Non-pigmented ciliary epithelial cell (primary cell): ENCODE results near the gene SHBG.

ENCODE experiments used
- DNase-seq: peaks from one replicate; pipeline ENCODE4 v3.0.0-alpha.2; 2010; ENCODE audit warnings: low read depth

The SHBG gene

GRCh38 chr17:7647018-7647417, 17.1 kb downstream of the SHBG start:
- DNase-seq = no peak

GRCh38 chr17:7650509-7651096, 20.7 kb downstream of the SHBG start, which contains the start of gene ATP1B2:
Gene ATP1B2 (plus strand): TSS chr17:7650926. CDS start chr17:7651519, 593 bp downstream.
- DNase-seq = no peak

- no peak for DNase-seq
Observed at GRCh38 chr17:7651097-7651664, 21.2 kb downstream of the SHBG start.

GRCh38 chr17:7651665-7652387, 21.9 kb downstream of the SHBG start:
- DNase-seq = no peak

GRCh38 chr17:7652388-7653356, 22.7 kb downstream of the SHBG start:
- no peak for DNase-seq

- DNase-seq = no peak
Observed at GRCh38 chr17:7654832-7655540, 25.1 kb downstream of the SHBG start.

GRCh38 chr17:7655541-7655840, 25.6 kb downstream of the SHBG start:
- no peak for DNase-seq

- no peak for DNase-seq
Observed at GRCh38 chr17:7656958-7657609, 27.1 kb downstream of the SHBG start.

- DNase-seq = no peak
Observed at GRCh38 chr17:7667656-7668406, 37.9 kb downstream of the SHBG start.

- DNase-seq = no peak
Observed at GRCh38 chr17:7668482-7668881, 38.5 kb downstream of the SHBG start.

GRCh38 chr17:7673239-7673638, 43.3 kb downstream of the SHBG start:
- no peak for DNase-seq

GRCh38 chr17:7674934-7675333, 45.0 kb downstream of the SHBG start:
- no peak for DNase-seq

- no peak for DNase-seq
Observed at GRCh38 chr17:7676533-7676932, 46.6 kb downstream of the SHBG start.

- no peak for DNase-seq
Observed at GRCh38 chr17:7677388-7678067, 47.6 kb downstream of the SHBG start.
